IPS-NIHi11 (cell line): ENCODE measurements around the gene A4GALT.
"Not testable (repeated sequence)": the region's sequence is repeated elsewhere in the genome, so short reads cannot be mapped to it uniquely, and the experiment has no call there.

Experiments
- DNase-seq: peaks from one replicate; pipeline ENCODE4 v3.0.0; 2012; ENCODE audit warnings: mixed read lengths, low spot score

Gene A4GALT, protein sequence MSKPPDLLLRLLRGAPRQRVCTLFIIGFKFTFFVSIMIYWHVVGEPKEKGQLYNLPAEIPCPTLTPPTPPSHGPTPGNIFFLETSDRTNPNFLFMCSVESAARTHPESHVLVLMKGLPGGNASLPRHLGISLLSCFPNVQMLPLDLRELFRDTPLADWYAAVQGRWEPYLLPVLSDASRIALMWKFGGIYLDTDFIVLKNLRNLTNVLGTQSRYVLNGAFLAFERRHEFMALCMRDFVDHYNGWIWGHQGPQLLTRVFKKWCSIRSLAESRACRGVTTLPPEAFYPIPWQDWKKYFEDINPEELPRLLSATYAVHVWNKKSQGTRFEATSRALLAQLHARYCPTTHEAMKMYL

DNA sequence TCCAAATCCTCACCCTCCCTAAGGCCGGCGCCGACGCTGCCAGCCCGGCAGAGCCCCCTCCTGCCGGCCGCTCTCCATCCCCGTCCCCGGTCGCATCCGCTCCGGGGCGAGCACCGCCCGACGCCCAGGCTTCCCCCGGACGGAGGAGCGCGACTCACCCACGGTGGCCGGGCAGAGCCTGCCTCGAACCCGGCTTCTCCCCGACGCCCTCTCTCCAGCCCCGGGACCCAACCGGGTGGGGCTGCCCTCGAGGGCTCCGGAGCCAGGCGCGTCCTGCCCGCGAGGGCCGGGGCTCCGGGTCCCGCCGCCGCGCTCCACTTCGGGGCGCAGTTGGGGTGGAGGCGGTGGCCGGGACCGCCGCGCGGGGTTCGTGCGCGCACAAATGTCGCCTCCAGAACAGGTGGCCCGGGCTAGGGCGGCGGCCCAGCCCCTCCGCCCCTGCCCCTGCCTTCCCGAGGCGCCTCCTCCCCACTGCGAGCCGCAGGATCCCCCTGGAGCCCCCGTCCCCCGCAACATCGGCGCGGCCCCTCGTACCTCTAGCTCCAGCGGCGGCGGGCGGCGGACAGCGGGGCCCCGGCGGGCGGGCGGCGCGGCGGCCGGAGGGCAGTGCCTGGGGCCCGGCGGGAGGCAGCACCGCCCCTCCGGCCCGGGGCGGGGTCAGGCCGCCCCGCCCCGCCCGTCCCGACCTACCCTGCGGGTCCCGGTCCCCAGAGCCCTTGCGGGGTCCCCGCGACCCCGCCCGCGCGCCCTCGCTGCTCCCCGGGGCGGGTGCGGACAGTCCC lies at the start of gene A4GALT:
Gene A4GALT (minus strand): TSS at position 608 of the 782 bp plus-strand sequence. CDS start 26,919 bp downstream, outside the sequence.
- DNase-seq, result peak; percentile 84

DNA sequence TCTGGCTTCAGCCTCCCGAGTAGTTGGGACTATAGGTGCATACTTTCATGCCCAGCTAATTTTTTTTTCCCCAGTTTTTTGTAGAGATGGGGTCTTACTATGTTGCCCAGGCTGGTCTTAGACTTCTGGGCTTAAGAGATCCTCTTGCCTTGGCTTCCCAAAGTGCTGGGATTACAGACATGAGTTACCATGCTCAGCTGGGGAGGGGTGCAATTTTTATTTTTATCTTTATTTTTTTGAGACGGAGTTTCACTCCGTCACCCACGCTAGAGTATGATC lies 49.7 kb upstream of the A4GALT start:
- no peak for DNase-seq

DNA sequence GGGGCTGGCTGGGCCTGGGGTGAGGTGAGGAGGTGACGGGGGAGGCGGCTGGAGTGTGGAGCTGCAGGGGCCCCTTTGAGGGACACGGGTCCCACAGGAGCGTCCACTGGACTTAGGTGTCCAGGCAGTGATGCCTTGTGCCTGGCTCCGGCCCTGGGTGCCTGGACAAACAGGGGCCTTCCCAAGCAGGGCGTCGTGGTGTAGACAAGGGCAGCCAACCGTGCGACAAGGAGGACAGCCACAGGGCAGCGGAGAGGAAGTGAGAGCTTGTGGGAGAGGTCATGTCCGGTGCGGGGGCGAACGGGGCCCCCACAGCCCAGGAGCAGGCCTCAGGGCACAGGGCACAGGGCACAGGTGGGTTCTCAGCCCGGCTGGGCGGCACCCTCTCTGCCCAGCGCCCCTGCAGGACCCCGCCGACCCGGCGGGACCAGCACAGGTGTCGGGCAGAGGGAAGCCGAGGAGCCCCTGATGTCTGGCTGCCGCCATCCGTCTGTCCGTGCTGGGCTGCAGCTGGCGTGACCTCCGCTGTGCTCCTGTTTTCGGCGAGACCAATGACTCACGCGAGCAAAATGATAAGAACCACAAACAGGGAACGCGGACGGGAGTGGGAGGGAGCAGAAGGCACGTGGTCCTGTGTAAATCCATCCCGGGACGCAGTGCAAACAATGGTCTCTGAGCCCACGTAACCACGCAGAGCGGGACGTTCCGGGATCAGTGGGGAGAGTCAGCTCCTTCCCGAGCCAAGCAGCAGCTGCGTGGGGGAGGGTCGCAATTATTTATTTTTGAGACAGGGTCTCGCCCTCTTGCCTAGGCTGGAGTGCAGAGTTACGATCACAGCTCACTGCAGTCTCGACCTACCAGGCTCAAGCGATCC lies 49.1 kb upstream of the A4GALT start:
- peak; percentile 19 for DNase-seq

DNA sequence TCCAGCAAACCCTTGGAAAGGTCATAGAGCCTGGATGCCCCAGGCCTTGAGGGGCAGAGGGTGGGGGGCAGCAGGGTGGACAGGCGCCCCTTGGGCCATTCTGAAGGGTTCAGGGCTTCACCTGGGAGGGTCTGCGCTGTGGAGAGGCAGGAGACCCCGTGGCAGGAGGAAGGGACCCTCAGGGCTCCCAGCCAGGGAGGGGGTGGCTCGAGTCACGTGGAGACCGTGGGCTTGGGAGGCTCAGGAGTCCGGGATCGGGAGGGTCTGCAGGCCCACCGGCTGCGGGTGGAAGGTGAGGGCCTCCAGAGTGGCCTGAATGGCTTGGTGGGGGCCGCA lies 48.5 kb upstream of the A4GALT start:
- DNase-seq, result peak; percentile 20

DNA sequence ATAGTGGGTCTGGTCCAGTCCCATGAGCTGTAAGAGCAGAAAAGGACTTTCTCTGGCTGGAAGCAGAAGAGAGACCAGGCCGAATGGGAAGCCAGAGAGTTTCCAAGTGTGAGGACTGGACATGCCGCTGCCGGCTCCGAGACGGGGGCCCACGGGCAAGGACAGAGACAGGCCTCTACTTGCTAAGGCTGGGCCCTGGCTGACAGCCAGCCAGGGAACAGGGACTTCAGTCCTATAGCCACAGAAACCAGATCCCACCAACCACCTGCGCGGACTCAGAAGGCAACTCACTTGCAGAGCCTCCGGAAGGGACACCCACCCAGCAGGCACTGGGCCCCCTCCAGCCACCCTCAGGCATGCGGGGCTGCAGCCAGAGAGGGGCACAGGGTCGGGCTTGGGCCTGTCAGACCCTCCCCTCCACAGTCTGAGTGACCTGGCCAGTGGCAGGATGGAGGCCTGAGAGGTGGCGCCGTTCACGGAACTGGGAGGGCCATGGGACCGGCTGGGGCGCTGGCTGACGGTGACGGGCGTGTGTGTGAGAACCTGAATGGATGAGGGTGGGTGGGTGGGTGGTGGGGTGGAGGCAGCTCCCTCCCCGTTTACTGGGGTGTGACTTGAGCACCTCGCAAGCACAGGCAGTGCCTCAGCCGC lies 47.8 kb upstream of the A4GALT start:
- peak; percentile 19 for DNase-seq

DNA sequence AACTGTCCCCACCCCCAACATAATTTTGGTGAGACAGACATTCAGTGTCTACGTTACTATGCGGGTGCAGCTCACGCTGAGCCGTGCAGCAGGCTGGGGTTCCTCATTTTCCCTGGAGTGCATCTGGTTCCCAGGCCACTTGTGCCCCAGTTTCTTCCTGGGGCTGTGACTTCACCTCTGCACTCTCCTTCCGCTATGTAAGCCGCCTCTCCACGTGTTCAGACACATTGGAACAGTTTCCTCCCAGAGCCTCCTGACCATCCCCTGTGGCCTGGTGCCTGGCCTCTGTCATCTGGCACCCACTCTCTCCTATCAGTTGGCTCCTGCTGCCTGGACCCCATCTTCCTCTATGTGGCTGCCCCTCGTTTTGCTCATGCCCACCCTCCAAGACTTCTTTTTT lies 46.2 kb upstream of the A4GALT start:
- DNase-seq, result no peak

DNA sequence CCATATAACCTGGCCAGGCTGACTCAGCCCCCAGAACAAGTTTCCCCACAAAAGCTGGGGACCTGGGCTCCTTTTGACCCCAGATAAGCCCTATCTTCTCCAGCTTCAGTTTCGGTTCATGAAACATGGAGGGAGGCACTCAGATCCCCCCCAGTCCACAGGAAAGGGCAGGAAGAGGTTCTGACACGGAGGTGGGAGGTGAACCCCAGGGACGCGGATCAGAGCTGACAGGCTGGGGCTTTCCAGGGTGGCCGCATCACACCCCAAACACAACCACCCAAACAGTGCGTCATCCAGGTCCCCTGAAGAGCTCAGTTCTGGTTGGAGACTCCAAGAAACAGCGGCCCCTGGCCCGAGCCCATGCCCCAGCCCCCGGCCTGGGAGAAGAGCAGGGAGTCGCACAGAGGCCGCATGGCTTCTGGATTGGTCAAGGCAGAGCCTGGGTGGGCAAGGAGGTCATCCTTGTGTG lies 44.3 kb upstream of the A4GALT start:
- no peak for DNase-seq

DNA sequence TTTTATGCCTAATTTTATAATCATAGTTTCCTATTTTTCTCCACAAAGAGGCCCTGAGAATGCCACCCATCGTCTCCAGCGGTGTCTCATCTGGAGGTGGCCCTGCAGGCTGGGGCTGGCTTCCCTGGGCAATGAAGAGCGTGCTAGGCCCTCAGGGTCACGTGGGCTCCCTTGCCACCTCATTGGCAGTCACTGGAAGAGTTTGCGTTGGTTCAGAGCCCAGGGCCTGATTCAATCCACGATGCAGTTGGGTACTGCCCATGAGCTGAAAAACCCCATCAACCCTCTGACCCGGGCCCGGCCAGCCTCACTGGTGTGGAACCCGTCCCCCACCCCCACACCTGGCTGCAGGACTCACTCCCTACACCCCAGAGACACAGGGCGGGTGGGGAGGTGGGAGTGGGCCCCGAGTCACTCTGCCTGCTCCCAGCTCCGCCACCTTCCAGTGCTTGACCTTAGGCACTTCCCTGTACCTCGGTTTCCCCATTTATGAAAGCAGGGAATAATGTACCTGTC lies 43.4 kb upstream of the A4GALT start:
- DNase-seq, result no peak

DNA sequence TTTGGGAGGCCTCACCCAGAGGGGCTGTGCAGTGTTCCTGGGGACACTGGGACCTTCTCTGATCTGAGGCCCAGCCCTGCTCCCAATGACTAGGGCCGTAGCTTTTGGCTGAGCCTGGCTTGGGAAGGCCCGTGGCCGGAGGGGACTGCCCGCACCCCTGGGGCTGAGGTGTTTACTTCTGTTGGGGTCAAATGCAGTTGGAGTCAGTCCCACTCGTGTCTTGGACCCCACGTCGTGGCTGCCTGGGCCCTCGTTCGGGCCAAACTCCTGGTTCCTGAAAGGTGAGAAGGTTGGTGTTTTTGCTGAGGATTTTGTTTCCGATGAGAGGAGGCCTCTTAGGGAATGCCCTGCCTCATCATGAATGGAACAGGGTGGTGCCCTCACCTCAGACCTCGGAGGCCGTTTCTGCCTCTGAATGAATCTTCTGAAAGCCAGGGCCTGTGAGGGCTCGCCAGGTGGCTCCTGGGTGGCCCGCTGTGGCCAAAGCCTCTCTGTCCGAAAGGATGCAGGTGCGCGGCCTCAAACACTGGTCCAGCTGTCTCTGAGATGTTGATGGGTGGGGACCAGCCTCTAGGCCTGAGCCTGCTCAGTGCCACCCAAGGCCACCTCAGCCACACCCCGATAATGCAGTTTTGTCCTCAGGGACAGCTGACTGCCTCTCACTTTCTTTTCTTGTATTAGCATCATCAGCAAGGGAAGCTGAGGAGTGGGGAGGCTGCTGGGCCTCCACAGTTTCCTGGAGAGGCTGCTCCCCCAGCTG lies 40.3 kb upstream of the A4GALT start:
- no peak for DNase-seq

DNA sequence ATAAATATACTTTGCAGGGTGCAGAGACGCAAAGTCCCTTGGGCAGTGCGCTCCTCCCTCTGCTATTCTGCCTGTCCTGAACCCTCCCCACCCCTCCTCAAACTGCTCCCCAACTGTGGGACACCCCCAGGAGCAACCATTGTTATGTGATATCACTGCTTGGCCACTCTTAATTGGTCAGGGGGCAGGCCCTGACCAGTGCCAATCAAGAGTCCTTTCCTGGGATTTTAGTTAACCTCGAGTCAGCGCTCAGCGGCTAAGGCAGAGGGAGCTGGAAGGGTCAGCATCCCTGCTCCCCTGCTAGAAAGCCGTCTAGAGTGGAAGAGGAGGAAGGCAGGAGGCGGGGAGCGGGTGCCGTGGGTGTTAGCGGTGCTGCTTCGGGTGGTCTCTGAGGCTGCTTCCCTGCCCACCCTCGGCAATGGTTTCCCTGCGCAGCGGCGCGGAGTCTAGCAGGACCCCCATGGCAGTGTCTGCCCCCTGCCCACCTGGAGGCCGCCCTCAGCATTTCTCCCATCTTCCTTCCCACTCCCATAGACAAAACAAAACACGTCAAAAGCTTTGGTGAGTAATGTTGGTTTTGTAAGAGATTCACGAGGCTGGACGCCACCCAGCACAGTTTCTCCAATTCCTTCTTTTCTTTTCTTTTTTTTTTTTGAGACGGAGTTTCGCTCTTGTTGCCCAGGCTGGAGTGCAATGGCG lies 38.4 kb upstream of the A4GALT start:
- no peak for DNase-seq

DNA sequence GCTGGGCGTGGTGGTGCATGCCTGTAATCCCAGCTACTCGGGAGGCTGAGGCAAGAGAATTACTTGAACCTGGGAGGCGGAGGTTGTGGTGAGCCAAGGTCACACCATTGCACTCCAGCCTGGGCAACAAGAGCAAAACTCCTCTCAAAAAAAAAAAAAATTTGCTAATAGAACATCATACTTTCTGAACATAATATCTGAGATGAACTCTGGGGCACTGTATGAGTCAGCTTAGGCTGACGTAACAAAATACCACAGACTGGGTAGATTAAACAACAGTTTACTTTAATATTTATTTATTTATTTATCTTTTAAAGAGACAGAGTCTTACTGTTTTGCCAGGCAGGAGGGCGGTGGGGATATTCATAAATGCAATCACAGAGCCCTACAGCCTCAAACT lies 34.9 kb upstream of the A4GALT start:
- not testable (repeated sequence) for DNase-seq

DNA sequence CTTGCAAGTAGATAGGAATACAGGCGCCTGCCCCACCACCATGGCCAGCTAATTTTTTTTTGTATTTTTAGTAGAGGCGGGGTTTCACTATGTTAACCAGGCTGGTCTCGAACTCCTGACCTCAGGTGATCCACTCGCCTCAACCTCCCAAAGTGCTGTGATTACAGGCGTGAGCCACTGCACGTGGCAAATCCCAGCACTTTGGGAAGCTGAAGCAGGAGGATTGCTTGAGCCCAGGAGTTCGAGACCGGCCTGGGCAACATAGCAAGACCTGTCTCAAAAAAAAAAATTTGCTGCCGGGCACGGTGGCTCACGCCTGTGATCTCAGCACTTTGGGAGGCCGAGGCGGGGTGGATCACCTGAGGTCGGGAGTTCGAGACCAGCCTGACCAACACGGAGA lies 34.5 kb upstream of the A4GALT start:
- not testable (repeated sequence) for DNase-seq

DNA sequence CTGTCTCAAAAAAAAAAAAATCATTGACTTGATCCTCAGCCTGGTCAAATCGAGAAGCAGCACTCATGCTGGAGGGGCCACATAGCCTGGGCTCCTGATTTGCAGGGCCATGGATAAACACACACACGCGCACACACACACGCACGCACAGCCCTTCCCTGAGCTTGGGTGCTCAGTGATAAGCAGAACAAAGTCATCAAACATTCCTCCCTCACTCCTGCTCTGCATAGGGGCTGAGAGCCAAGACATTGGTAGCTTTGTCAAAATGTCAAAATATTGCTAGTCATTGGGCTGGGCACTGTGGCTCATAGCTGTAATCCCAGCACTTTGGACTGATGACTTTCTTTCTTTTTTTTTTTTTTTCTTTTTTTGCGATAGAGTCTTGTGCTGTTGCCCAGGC lies 34.0 kb upstream of the A4GALT start:
- no peak for DNase-seq

DNA sequence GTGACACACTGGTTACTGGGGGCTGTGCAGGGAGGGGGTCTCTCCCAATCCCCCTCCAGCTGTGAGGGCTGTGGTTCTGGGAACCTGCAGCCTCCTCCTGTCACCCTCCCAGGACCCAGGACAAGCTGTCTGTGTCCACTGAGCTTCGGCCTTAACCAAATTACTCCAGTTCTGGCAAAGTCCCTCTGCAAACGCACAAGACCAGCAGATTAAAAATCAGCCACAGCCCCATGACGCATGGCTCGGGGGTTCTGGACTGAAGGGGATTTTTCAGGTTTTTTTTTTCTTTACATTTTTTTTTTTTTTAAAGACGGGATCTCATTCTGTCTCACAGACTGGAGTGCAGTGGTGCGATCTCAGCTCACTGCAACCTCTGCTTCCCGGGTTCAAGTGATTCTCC lies 32.2 kb upstream of the A4GALT start:
- no peak for DNase-seq

DNA sequence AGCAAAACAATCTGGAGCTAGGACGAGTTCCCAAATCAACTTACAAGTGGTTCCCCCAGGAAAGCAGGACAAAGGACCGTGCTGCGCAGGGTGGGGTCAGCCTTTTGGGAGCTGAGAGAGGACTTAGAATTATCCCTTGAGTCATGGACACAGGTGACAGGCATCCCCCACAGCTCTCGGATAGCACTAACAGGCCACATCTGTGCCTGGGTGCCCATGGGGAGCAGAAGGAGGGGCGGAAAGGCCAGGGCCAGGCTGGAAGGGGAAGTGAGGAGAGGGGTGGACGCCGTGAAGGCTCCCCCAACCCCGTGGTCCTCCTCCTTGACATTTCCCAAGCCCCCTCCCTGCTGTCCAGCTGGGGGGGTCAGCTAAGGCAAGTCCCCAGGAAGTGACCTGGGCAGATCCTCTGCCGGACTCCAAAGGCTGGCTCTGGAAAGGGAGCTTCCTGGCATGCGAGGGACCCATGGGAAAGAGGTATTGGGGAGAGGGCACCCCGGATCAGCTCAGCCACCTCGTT lies 31.6 kb upstream of the A4GALT start:
- DNase-seq, result no peak

DNA sequence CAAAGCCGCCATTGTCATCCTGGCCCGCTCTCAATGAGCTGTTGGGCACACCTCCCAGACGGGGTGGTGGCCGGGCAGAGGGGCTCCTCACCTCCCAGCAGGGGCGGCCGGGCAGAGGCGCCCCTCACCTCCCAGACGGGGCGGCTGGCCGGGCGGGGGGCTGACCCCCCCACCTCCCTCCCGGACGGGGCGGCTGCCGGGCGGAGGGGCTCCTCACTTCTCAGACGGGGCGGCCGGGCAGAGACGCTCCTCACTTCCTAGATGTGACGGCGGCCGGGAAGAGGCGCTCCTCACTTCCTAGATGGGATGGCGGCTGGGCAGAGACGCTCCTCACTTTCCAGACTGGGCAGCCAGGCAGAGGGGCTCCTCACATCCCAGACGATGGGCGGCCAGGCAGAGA lies 29.8 kb upstream of the A4GALT start:
- DNase-seq, result not testable (repeated sequence)

DNA sequence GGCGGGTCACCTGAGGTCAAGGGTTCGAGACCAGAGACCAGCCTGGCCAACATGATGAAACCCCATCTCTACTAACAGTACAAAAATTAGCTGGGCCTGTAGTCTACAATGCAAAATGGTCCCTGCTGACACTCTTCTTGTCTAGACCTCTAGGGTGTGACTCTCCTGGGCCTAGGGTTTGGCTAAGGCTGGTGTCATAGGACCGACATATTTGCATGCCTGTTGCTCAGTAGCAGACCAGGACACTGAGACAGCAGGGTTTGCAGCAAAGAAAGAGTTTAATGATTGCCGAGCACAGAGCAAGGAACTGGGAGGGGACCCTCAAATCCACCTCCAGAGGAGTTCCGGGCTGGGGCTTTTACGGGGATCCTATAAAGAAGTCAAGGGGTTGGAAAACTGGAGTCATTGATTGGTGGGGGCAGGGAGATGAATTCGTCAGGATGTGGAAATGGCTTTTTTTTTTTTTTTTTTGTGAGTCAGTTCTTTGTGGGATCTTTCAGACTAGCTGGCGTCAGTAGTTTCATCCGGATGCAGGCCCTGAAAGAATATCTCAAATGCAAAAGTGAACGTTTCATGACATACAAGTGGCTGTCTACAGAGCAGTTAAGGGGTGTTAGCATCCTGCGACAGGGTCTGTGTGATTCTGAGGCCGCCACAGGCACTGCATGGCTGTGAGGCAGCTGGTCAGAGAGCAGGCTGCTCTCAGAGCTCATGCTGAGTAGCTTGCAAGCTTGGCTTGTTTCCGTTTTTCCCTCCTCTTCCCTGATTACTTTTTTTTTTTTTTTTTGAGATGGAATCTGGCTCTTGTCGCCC lies 27.2 kb upstream of the A4GALT start:
- DNase-seq, result no peak

DNA sequence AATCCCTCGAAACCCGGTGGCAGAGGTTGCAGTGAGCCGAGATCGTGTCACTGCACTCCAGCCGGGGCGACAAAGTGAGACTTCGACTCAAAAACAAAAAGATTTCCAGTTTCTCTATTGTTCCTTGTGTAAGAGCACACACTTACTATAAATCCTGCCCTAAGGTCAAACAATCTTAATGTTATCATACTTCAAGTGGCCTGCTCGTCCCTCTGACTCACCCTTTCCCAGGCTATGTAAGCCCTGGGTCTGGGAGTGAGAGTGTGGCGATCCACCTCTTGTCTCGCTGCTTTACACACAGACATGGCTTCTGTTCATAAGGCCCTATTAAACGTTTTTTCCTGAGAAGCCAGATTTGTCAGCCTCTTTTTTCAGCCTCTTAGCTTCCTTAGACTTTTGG lies 24.4 kb upstream of the A4GALT start:
- no peak for DNase-seq

DNA sequence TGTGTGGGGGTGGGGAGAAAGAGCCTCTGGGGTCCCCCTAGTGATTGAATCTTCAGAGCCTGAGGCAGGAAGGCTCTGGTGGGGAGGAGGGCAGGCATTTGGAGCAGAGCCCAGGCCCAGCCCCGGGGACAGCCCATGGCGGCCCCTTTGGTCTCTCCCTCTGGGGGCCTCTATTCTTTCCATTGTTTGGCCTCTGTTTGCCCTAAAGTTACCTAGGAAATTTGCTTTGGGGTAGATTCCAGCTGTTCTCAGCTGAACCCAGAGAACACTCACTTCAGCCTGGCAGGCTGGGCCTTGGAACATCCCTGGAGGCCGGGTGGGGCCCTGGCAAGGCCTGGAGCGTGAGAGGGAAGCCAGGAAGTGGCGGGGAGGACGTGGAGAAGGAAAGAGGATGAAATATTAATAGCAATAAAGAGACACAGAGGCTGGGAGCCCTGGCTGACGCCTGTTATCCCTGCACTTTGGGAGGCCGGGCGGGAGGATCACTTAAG lies 22.9 kb upstream of the A4GALT start:
- peak; percentile 58 for DNase-seq
